ENCODE results near the gene GALNT10. TPM values are rescaled to one million over a fixed set of nuclear protein-coding genes. Genes with fewer than 3 reads are reported as not detected.

Gene GALNT10
- total and polyA plus RNA-seq, 10 donors: 7.6 to 50.2 (median 43.5) TPM

GRCh38 chr5:154174091-154174490 is 16.4 kb upstream of the GALNT10 start:
- Histone ChIP-seq H3K27me3 (replicated peaks in 1 of 7) (no peaks in the 10 kb centered on the region), H3K9me3 (no peaks in the 10 kb centered on the region), H3K36me3 (no peaks in the 10 kb centered on the region), H3K4me3 (no peak overlapping the region), H3K4me1 (no peaks in the 10 kb centered on the region), H3K27ac (no peak overlapping the region)
- no peak for DNase-seq
- intact Hi-C loops (cut with DNase I; ENCODE audit: low total_unique reads): no loop called here
- TF ChIP-seq POLR2AphosphoS5 (IDR thresholded peaks at IDR 0.05) (no peak), POLR2A (IDR thresholded peaks at IDR 0.05) (no peak), CTCF (IDR thresholded peaks at IDR 0.05 in 8 of 11, conservative IDR thresholded peaks at IDR 0.05 in 3 of 11) (no peak)
- 77 to 95% (median 86%) methylated on average over 1 of the region's 1 CpG for WGBS, 5 donors

DNA sequence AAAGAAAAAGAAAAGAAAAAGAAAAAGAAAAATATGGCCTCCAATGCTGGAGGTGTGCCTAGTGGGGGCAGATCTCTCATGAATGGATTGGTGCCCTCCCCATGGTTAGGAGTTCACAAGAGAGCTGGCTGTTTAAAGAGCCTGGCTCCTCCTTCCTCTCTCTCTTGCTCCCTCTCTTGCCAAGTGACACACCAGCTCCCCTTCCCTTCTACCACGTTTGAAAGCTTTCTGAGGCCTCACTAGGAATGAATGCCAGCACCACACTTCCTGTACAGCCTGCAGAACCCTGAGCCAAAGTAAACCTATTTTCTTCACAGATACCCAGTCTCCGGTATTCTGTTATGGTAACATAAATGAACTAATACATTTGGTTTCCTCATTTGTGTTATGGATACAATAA is 14.4 kb upstream of the GALNT10 start:
- intact Hi-C loops (cut with DNase I; ENCODE audit: low total_unique reads): loop anchor here (5.0 kb wide), 1 partner anchor 104 kb away; no protein-coding TSS in a partner anchor
- Histone ChIP-seq H3K27me3 (replicated peaks in 1 of 7) (no peaks in the 10 kb centered on the region), H3K4me1 (peaks cover 0 to 6% (median 0%) of the 10 kb centered on the region in 6 donors), H3K4me3 (no peak overlapping the region), H3K27ac (no peak overlapping the region), H3K36me3 (no peaks in the 10 kb centered on the region), H3K9me3 (no peaks in the 10 kb centered on the region)
- no peak for DNase-seq
- 38 to 44% (median 41%) methylated on average over 2 of the region's 2 CpGs for WGBS, 5 donors
- TF ChIP-seq CTCF (IDR thresholded peaks at IDR 0.05 in 8 of 11, conservative IDR thresholded peaks at IDR 0.05 in 3 of 11) (no peak), POLR2A (IDR thresholded peaks at IDR 0.05) (no peak), POLR2AphosphoS5 (IDR thresholded peaks at IDR 0.05) (no peak)

DNA sequence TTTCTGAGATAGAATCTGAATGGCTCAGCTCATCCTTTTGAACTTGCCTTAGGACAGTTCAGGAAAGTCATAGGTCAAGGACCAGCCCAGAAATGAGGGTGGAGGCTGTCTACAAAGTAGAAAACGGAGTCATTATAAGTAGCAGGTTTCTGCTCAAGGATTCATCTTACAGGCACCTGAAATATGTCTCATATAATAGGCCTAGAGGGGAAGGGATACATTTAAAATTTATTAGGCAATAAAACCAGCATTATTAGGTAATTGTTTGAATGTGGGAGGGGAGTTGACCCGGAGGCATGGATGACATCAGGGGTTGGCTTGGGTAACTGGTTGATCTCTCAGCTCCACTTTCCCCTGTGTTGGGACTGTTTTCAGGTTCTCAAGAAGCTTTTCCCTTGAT is 11.9 kb upstream of the GALNT10 start:
- WGBS, 5 donors: 69 to 82% (median 76%) methylated on average over 2 of the region's 2 CpGs

GRCh38 chr5:154179846-154180710 is 10.5 kb upstream of the GALNT10 start:
- DNase-seq: no peak
- H3K27ac ChIP-seq: no peak overlapping the region
- intact Hi-C loops (cut with DNase I; ENCODE audit: low total_unique reads): loop anchor here (5.0 kb wide), 2 partner anchors 108 to 208 kb away; no protein-coding TSS in a partner anchor
- no peaks in the 10 kb centered on the region for H3K9me3 ChIP-seq
- H3K36me3 ChIP-seq: no peaks in the 10 kb centered on the region
- H3K4me3 ChIP-seq: no peak overlapping the region
- TF ChIP-seq POLR2AphosphoS5 (IDR thresholded peaks at IDR 0.05): no peak
- TF ChIP-seq CTCF (IDR thresholded peaks at IDR 0.05 in 8 of 11, conservative IDR thresholded peaks at IDR 0.05 in 3 of 11): peak; percentile 56 to 85 (median 78)
- H3K4me1 ChIP-seq: peaks cover 0 to 6% (median 0%) of the 10 kb centered on the region in 6 donors
- H3K27me3 ChIP-seq (replicated peaks in 1 of 7): no peaks in the 10 kb centered on the region
- WGBS, 5 donors: 57 to 65% (median 61%) methylated on average over 13 of the region's 13 CpGs

More for the DNA sequence above, 11.9 kb upstream of the GALNT10 start:
- no peak for TF ChIP-seq POLR2A (IDR thresholded peaks at IDR 0.05)
- H3K36me3 ChIP-seq: no peaks in the 10 kb centered on the region
- no peak for DNase-seq
- no peaks in the 10 kb centered on the region for H3K27me3 ChIP-seq (replicated peaks in 1 of 7)
- no peak overlapping the region for H3K27ac ChIP-seq
- no peak overlapping the region for H3K4me3 ChIP-seq
- no peaks in the 10 kb centered on the region for H3K9me3 ChIP-seq
- intact Hi-C loops (cut with DNase I; ENCODE audit: low total_unique reads): loop anchor here (5.0 kb wide), 1 partner anchor 106 kb away; no protein-coding TSS in a partner anchor
- H3K4me1 ChIP-seq: peaks cover 0 to 6% (median 0%) of the 10 kb centered on the region in 6 donors

All from spleen (tissue), 11 donors.